DND-41 (cell line): ENCODE data around the gene PPIL6.

Experiments
- ATAC-seq: fragments of 200-7000 bp; cut with Tn5 transposase; 3 replicates; pipeline ENCODE4 v1.9.1; 2021; ENCODE audit warnings: low read depth; ENCODE audit not compliant: insufficient read depth
- DNase-seq: peaks from one replicate; pipeline ENCODE4 v3.0.0-alpha.2; 2020
- H2AFZ ChIP-seq: 2 replicates; pipeline ENCODE4 v1.6.0; 2012; ENCODE audit warnings: low read depth, low read length
- H3K27ac ChIP-seq: 2 replicates; pipeline ENCODE4 v1.5.1; 2012; ENCODE audit warnings: low read length, inconsistent platforms
- H3K27me3 ChIP-seq: fragments of 200-600 bp; sonication (generic); 2 replicates; pipeline ENCODE4 v1.6.0; 2012; ENCODE audit warnings: low read length, mild to moderate bottlenecking, inconsistent platforms; ENCODE audit not compliant: insufficient read depth, poor library complexity
- H3K36me3 ChIP-seq: 2 replicates; pipeline ENCODE4 v1.5.1; 2012; ENCODE audit warnings: low read length, inconsistent platforms; ENCODE audit not compliant: insufficient read depth
- H3K4me1 ChIP-seq: 2 replicates; pipeline ENCODE4 v1.5.1; 2012; ENCODE audit warnings: mild to moderate bottlenecking, low read length; ENCODE audit not compliant: insufficient read depth
- H3K4me2 ChIP-seq: 2 replicates; pipeline ENCODE4 v1.6.0; 2012; ENCODE audit warnings: mild to moderate bottlenecking, moderate library complexity, low read length, inconsistent platforms; ENCODE audit not compliant: insufficient read depth
- H3K4me3 ChIP-seq, 2 experiments: fragments of 200-600 bp in 1 of 2; shearing (Covaris generic) in 1 of 2; 2 replicates each; pipeline ENCODE4 v1.5.1; 2012 to 2016; ENCODE audit warnings: inconsistent platforms in 2 of 2, low read length in 2 of 2, mild to moderate bottlenecking in 2 of 2, low read depth in 1 of 2, moderate library complexity in 1 of 2
- H3K79me2 ChIP-seq: 2 replicates; pipeline ENCODE4 v1.6.0; 2012; ENCODE audit warnings: low read length, inconsistent platforms; ENCODE audit not compliant: insufficient read depth
- H3K9ac ChIP-seq: 2 replicates; pipeline ENCODE4 v1.6.0; 2012; ENCODE audit warnings: low read depth, mild to moderate bottlenecking, inconsistent platforms, low read length, moderate library complexity
- H3K9me3 ChIP-seq: 2 replicates; pipeline ENCODE4 v1.5.1; 2012; ENCODE audit warnings: low read length, moderate library complexity, mild to moderate bottlenecking, inconsistent platforms; ENCODE audit not compliant: insufficient read depth, severe bottlenecking
- H4K20me1 ChIP-seq: 2 replicates; pipeline ENCODE4 v1.6.0; 2012; ENCODE audit warnings: low read length; ENCODE audit not compliant: insufficient read depth
- CTCF ChIP-seq: IDR thresholded peaks from 2 replicates; pipeline ENCODE4 v1.5.1; 2012; ENCODE audit warnings: borderline replicate concordance, low read length, moderate library complexity, mild to moderate bottlenecking; ENCODE audit not compliant: poor library complexity, severe bottlenecking; ENCODE audit errors: extremely low read depth
- EZH2 ChIP-seq: IDR thresholded peaks from 3 replicates; pipeline ENCODE4 v1.6.1; 2012; ENCODE audit warnings: borderline replicate concordance, low read depth, mild to moderate bottlenecking, moderate library complexity, low read length, inconsistent platforms; ENCODE audit not compliant: severe bottlenecking

PPIL6 gene

GRCh38 chr6:109475625-109476024 lies 35.2 kb upstream of the PPIL6 start:
- Histone ChIP-seq H3K4me2 (no peak overlapping the region), H3K9ac (no peak overlapping the region), H3K27me3 (no peaks in the 10 kb centered on the region), H2AFZ (no peak overlapping the region), H3K9me3 (no peaks in the 10 kb centered on the region), H3K36me3 (peaks cover 90% of the 10 kb centered on the region), H4K20me1 (peaks cover 44% of the 10 kb centered on the region), H3K79me2 (peaks cover 77% of the 10 kb centered on the region), H3K27ac (no peak overlapping the region), H3K4me1 (peaks cover 42% of the 10 kb centered on the region), H3K4me3 (no peak overlapping the region)
- TF ChIP-seq EZH2 (no peak), CTCF (no peak)
- ATAC-seq = no peak
- no peak for DNase-seq

GRCh38 chr6:109474995-109475394 lies 34.6 kb upstream of the PPIL6 start:
- H3K36me3 ChIP-seq = peaks cover 90% of the 10 kb centered on the region
- H3K27me3 ChIP-seq = no peaks in the 10 kb centered on the region
- H3K79me2 ChIP-seq = peaks cover 71% of the 10 kb centered on the region
- no peak for DNase-seq
- no peak overlapping the region for H3K4me3 ChIP-seq
- H3K27ac ChIP-seq = no peak overlapping the region
- no peak for ATAC-seq
- no peak overlapping the region for H3K4me2 ChIP-seq
- H3K4me1 ChIP-seq = peaks cover 36% of the 10 kb centered on the region
- no peaks in the 10 kb centered on the region for H3K9me3 ChIP-seq
- no peak overlapping the region for H2AFZ ChIP-seq
- H3K9ac ChIP-seq = no peak overlapping the region
- peaks cover 44% of the 10 kb centered on the region for H4K20me1 ChIP-seq
- TF ChIP-seq CTCF (no peak), EZH2 (no peak)

GRCh38 chr6:109473120-109473519 lies 32.7 kb upstream of the PPIL6 start:
- Histone ChIP-seq H3K27ac (no peak overlapping the region), H3K36me3 (peaks cover 98% of the 10 kb centered on the region), H3K27me3 (no peaks in the 10 kb centered on the region), H3K9ac (no peak overlapping the region), H3K79me2 (peaks cover 54% of the 10 kb centered on the region), H3K9me3 (no peaks in the 10 kb centered on the region), H3K4me3 (no peak overlapping the region), H3K4me1 (peaks cover 19% of the 10 kb centered on the region), H2AFZ (no peak overlapping the region), H4K20me1 (peaks cover 49% of the 10 kb centered on the region), H3K4me2 (no peak overlapping the region)
- DNase-seq (no peak), ATAC-seq (no peak)
- TF ChIP-seq CTCF (no peak), EZH2 (no peak)
